NCI-H345 treated with DMSO at 0.1 percent for 48 hours (cell line): ENCODE results near the gene DBP.
A peak's percentile ranks its signal among the peaks of the same experiment; 100 is the strongest.

Experiments used
- DNase-seq: peaks from one replicate; lab custom pipeline; 2025; ENCODE audit not compliant: unreplicated experiment; lab: John Stamatoyannopoulos, UW

DBP gene

DNA sequence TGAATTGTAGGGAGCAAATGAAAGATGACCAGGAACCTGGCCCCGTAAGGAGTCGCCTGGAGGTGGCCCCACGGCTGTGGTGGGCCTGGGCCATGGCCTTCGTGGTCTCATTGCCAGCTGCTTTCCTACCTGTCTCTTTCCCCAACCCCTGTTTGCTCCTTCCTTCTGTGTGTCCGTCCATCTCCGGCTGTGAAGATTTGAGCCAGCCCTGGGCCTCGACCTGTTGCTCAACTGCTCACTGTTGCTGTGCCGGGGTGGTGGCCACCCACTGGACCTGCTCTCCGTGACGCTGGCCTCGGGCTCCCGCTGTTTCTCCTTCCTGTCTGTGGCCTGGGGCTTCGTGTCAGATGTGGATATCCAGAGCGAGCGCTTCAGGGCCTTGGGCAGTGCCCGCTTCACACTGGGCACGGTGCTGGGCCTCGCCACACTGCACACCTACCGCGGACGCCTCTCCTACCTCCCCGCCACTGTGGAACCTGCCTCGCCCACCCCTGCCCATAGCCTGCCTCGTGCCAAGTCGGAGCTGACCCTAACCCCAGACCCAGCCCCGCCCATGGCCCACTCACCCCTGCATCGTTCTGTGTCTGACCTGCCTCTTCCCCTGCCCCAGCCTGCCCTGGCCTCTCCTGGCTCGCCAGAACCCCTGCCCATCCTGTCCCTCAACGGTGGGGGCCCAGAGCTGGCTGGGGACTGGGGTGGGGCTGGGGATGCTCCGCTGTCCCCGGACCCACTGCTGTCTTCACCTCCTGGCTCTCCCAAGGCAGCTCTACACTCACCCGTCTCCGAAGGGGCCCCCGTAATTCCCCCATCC lies 8.5 kb downstream of the DBP start:
- no peak for DNase-seq

DNA sequence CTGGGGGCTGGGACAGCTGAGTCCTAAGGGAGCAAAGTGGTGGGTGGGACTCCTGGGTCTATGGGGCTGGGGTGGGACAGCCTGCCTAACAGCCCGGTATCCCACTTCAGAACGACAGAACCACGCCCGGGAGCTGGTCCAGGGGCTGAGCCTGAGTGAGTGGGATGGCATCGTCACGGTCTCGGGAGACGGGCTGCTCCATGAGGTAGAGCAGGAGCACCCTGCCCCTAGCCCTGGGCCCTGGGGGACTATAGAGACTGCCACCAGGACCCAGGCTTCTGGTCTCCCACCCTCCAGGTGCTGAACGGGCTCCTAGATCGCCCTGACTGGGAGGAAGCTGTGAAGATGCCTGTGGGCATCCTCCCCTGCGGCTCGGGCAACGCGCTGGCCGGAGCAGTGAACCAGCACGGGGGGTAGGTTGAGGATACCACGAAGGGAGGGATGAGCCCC lies 9.3 kb downstream of the DBP start:
- no peak for DNase-seq

DNA sequence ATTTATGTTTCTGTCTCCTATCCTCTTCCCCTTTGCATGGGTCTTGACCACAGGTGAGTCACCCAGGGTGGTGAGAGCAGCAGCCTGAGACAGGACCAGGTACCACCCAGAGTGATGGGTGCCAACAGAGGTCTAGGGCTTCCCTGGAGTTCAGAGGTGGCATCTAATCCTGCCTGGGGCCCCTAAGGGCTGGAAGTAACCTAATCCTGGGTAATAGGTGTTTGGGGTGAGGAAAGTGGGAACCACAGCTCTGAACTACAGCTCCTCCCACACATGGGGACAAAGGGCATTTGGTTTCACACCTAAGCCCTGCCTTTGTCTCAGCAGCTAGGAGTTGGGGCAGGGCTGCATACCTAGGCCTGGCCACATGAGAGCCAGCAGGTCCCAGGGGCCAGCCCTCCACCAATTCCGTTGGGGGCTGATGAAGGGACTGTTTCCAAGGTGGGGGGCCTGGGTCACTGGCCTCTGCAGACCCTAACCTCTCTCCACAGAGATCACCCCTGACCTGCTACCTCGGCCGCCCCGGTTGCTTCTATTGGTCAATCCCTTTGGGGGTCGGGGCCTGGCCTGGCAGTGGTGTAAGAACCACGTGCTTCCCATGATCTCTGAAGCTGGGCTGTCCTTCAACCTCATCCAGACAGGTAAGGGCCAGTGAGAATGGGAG lies 9.8 kb downstream of the DBP start:
- no peak for DNase-seq

DNA sequence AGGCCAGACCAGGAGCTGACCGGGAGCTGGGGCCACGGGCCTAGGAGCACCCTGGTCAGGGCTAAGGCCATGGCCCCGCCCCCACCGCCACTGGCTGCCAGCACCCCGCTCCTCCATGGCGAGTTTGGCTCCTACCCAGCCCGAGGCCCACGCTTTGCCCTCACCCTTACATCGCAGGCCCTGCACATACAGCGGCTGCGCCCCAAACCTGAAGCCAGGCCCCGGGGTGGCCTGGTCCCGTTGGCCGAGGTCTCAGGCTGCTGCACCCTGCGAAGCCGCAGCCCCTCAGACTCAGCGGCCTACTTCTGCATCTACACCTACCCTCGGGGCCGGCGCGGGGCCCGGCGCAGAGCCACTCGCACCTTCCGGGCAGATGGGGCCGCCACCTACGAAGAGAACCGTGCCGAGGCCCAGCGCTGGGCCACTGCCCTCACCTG lies 11.3 kb downstream of the DBP start:
- DNase-seq = no peak

DNA sequence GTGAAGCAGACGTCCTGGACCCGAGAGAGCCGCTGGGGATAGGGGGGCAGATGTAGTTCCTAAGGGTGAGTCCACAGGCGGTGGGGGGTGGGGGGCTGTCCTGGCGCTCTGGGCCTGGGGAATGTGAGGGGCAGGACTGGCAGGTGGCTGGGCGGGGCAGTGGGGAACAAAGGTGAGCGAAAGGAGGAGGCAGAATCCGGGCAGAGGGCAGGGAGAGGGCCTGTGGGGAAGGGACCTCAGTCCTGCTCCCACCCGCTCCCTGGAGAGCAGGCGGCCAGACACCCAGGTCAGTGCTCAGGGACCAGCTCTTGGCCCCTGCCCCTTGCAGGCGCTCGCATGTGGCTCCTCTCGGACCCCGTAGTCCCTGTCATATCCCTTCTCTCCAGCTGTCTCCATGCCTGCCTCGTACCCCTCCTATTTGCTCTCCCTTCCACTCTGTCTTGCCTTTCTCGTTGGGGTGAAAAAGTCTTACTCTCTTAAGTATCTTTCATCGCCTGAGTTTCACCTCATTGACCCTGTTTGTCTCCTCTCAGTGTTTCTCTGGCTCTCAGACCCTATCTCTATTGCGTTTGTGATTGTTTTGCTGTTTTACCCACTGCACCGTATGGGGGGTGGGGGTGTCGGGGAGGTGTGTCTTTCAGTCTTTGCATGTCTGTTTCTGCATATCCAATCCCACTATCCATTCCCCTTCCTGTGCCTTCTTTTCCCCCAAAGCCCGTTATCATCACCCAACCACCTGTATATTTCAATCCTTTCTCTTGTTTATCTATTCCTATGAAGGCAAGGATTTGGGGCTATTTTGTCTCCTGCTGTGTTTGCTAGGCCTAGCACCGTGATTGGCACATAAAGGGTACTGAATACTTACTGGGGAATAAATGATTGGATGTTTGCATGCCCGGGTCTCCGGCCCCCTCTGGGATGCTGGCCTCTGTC lies 12.1 kb downstream of the DBP start:
- DNase-seq = no peak

DNA sequence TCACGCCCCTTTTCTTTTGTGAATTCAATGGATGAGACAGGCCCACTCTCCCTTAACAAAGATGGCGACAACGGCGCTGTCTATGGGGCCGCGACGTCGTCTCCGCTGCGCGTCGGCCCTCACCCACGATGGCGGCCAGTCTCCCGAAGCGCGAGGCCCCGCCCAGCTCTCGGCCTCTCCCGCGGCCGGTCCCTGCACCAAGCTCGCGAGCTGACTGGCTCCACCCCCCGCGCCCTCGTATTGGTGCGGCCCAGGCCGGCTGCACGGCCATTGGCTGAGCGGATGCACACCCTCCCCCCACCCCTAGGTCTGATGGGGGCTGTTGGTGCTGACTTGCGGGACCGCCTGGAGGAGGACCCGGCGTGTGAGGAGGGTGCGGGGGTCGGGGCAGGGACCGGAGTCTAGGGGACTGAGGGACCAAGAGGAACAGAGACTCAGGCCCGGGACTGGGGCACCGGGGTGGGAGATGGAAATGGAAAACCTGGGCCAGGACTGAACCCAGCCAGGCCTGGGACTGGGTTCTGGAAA lies 13.0 kb downstream of the DBP start:
- DNase-seq = peak; percentile 92

DNA sequence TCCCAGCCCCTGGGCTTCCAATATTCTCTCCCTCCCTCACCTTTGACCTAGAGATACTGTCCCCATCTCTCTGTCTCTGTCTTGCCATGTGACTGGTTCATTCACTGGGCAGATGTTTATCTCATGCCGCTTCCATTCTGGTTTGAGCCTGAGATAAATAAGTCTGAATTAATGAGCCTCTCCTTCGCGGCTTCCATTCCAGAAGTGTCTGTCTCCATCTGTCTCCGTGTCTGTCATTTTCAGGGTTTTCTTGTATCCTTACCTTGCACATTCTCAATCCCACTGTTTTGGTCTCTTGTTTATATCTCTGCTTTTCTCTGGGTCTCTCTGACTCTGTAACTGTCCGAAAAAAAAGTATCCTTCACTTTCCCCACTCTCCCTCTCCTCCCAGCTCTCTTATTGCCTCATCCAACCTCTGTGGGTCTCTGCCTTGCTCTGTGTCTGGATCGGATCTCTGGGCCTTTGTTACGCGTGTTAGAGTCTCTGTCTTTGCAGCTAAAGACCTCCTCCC lies 13.6 kb downstream of the DBP start:
- no peak for DNase-seq

DNA sequence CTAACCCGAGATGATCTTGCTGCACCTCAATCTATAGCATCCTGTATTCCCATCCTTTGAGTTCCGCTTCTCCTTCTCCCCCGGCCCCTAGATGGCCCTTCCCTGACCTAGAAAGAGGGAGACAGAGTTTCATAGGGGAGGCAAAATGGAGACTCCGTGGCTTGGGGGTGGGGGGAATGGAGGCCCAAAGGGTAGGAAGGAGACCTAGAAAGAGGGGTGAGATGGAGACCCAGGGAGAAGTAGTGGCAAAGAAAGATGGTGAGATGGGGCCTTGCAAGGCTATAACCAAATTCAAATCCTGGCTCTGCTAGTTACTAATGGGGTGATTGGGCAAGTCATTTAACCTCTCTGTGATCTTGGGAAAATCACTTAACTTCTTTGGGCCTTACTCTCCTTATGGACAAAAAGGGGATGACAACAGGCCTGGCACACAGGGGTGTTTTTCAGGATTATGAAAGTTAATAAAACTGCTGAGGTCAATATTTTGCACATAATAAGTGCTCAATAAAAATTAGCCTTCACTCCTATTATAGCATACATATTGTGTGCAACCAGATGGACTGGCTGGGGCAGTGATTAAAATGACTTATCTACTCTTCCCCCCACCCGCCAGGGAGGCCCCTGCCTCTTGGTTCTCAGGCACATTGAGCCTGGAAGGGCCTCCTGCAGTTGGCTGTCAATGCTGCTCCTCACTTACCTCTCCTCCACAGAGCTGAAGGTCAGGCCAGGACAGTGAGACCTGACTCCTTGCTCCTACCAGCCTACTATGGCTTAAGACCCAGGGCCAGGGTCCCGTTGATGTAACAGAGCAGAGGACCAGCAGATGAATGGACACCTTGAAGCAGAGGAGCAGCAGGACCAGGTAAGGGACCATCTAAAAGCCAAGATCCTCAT lies 17.2 kb downstream of the DBP start:
- DNase-seq = no peak

DNA sequence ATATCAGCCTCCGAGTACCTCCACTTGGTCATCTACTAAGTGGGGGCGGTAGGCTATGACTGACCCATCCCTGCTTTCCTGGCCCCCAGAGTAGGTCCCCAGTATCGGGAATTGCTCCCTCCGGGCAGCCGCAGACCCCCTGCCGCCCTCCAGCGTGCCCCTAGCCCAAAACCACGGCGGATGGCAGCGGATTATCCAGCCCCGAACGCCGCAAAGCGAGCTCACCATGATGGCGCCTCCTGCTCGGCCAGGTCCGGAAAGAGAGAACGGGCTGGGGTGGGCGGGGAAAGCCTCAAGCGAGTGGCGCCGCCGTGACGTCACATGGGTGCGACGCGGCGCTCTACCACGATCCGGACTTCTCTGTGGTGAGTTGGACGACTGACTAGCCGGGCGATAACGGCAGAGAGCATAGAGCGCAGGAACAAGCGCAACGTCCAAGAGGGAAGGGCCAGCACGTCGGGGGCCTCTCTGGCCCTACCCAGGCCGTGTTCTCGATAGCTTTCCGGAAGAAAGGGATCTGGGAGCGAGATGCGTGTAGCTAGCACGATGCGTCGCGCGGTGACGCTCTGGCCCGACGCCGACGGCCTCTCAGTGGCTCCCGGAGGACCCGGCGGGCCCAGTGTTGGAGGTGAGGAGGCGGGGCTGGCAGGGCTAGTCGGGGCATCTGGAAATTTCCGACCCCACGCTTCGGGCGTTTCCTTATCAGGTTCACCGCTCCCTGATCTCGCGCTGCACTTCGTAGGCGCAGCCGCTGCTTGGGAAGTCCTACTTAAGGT lies 18.1 kb downstream of the DBP start, which contains the start of the genes RPL18 and SPHK2:
RPL18 (minus strand) TSS at position 263 of the 776 bp plus-strand sequence; CDS start at position 228, 35 bp downstream.
SPHK2 (plus strand) TSS at position 591 of the 776 bp plus-strand sequence. CDS start 1,009 bp downstream, outside the sequence.
- peak; percentile 92 for DNase-seq

DNA sequence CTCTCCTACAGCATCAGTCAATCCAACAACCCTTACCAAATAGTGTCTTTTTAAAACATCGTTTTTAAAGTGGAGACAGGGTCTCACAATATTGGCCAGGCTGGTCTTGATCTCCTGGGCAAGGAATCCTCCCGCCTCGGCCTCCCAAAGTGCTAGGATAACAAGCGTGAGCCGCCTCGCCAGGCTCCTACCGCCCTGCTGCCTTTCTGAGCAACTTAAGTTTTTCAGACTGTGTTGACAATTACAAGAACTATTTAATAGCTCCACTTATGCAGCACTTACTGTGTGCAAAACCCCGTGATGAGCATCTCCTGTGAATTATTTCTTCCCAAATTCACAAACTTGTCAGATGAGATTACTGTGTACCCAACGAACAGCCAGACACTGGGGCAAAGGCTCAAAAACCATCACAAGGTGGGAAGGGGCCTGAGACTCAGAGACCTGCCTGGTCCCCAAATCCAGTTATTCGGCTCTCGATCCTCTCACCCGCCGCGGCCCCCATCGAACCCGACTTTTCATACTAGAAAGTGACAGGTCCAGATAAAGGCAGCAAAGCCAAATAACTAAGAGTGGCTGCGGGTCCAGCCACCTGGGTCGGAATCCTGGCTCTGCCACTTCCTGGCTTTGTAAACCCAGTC lies 18.8 kb downstream of the DBP start:
- no peak for DNase-seq

DNA sequence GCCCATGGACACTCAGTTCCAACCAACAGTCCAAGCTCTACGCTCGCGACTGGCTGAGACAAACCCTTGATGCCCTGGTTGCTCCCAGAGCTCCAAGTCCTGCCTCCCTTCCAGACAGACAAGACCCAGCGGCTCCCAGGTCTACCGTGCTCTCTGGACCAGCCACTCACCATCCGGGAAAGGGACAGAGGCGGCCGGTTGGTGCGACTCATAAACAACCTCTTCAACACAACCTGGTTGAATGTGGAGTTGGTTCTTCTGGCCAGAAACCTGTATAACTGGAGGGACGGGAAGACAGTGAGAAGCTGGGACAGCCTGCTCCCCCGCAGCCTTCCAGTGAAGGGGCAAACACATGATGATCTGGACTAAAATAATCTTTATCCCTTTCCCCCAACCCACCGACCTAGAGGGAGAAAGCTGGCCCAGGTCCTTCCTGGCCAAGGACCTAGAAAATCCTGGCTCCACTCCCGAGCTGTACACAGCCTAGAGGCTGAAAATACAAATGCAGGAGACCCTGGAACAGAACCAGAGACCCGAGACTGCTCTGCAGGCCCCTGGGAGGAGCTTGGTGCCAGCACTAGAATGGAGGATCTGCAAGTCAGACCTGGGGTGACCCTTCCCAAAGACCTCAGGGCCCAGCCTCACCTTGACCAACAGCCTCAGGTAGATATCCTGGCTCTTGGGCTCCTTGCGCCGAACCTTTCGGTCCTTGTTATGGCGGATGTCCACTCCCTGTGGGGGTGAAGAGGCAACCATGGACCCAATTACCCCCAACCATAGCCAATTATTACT lies 19.8 kb downstream of the DBP start:
- DNase-seq = no peak

DNA sequence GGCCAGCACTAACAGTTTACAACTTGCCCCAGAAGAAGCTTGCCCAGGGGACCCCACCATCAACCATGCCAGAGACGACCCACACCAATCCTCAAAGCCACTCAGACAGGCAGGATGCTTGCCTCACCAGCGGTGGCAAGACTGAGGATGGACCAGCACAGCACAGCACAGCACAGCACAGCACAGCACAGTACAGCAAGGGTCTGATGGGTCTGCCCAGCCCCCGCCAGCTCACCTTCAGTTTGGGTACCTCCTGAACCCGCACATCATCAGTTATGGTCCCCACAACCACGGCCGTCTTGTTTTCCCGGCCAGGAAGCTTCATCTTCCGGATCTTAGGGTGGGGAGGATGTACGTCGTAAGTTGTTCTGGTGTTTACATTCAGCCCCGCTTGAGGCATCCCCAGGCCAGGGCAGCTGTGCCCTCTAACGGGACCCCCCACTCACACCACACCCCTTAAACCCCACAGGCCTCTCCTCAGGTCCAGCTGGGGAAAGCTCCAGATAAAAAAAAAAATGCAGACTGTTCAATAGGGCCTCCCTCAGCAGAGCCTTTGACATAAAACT lies 20.6 kb downstream of the DBP start:
- DNase-seq = no peak

DNA sequence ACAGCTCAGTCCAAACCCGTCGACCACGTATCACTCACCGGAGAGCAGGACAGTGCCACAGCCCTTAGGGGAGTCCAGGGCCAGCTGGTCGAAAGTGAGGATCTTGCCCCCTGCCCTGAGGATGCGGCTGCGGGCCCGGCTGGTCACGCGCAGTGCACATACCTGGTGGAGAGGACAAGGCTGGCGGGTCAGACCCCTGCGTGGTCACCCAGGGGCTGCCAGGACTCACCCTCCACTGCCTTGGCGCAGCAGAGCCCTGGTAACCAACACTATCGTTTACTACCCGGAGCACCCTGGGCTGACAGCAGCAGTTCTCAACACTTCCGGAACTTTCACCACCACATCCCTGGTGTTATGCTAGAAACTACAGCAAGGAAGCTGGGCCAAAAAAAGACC lies 21.1 kb downstream of the DBP start:
- DNase-seq = no peak

DNA sequence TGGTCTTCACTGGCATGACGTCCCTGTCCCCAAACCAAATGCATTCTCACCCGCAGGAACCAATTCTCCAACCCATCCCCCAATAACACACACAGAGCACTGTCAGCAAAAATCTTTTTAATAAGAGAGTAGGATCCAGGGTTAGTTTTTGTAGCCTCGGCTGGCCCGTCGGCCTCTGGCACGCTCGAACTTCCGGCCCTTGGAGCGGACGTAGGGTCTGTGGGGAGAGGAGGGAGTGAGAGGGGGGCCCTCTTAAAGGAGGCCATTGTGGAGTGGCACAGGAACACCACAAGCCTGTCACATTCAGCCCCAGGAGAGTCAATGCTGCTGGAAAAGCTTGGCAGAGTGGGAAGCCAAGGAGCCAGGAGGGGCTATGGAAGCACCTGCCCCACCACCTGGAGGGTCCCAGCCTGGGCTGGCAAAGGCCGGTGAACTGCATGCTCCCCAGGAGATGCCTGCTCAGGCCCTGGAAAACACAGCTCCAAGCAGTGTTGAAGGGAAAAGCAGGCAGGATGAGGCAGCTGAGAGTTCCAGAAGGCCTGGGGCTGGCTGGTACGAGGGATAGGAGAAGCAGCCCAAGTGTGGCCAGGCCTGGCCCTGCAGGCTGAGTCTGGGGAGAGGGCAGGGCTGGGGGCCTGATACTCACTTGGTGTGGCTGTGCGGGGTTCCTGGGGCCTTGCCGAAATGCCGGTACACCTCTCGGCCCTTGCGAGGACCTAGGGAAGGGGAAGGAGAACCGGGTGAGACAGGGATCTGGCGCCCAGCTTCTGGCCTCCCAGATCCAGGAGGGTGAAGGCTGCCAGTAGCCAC lies 21.7 kb downstream of the DBP start:
- no peak for DNase-seq

DNA sequence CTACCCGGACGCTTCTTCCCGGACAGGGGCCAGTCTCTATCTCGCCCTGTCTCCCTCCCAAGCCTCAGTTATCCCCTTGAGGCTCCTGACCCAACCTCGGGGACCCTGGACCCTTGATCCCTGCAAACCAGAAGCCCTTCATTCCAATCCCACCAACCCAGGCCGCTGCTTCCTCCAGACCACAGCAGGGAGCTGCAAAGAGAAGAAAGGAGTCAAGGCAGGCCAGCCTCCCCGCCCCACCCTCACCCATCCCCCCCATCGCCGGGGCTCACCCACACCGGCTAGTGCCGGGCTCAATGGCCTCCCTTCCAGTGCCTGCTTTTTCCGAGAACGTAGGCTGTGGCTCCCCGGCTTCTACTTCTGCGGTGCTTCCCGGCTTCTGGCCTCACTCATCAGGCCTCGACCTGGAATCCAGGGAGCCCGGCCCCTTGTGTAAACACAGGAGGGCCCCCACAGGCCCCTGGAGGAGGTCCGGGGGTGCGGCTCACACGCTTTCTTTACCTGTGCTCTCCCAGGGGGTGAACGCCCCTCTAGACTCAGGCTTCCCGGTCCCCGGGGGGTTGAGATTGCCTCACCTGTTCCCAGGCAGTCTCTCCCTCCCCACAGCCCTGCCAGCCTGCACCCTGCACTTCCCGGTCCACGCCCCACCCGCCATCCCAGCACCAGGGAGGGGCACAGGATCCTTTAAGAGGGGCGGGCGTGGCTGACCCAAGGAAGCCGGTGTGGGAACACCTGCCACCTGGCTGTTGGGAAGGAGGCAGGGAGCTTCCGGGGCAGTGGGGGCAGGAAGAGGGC lies 22.5 kb downstream of the DBP start, which contains the start of gene FAM83E:
FAM83E (minus strand) TSS at position 641 of the 795 bp plus-strand sequence. CDS start 1,704 bp downstream, outside the sequence.
- no peak for DNase-seq
